Ectodermal cell (in vitro differentiated cells): ENCODE data around the gene EGFR.

Source experiments
- H3K27ac ChIP-seq: 2 replicates; pipeline ENCODE4 v1.7.0; 2013; ENCODE audit warnings: mild to moderate bottlenecking, low read depth, low read length; ENCODE audit not compliant: insufficient read depth, poor library complexity, severe bottlenecking
- H3K27me3 ChIP-seq: 2 replicates; pipeline ENCODE4 v1.7.0; 2013; ENCODE audit warnings: mild to moderate bottlenecking, low read length; ENCODE audit not compliant: insufficient read depth, control insufficient read depth, poor library complexity, severe bottlenecking
- H3K36me3 ChIP-seq: one replicate; pipeline ENCODE4 v1.7.0; 2013; ENCODE audit warnings: low read length; ENCODE audit not compliant: control insufficient read depth, insufficient read depth
- H3K4me1 ChIP-seq: one replicate; pipeline ENCODE4 v1.7.0; 2013; ENCODE audit warnings: low read length; ENCODE audit not compliant: control insufficient read depth, insufficient read depth
- H3K4me3 ChIP-seq: 2 replicates; pipeline ENCODE4 v1.7.0; 2013; ENCODE audit warnings: low read depth, low read length, control low read depth; ENCODE audit not compliant: insufficient read depth
- H3K9me3 ChIP-seq: 2 replicates; pipeline ENCODE4 v1.7.0; 2013; ENCODE audit warnings: mild to moderate bottlenecking, low read length, moderate library complexity; ENCODE audit not compliant: control insufficient read depth
- WGBS, 2 experiments: methylation state at CpG; one replicate each; pipeline ENCODE4 v1.1.7; 2013; ENCODE audit warnings: missing lambda C conversion rate in 2 of 2; 5-methylcytosine and 5-hydroxymethylcytosine counted together

The EGFR gene

DNA sequence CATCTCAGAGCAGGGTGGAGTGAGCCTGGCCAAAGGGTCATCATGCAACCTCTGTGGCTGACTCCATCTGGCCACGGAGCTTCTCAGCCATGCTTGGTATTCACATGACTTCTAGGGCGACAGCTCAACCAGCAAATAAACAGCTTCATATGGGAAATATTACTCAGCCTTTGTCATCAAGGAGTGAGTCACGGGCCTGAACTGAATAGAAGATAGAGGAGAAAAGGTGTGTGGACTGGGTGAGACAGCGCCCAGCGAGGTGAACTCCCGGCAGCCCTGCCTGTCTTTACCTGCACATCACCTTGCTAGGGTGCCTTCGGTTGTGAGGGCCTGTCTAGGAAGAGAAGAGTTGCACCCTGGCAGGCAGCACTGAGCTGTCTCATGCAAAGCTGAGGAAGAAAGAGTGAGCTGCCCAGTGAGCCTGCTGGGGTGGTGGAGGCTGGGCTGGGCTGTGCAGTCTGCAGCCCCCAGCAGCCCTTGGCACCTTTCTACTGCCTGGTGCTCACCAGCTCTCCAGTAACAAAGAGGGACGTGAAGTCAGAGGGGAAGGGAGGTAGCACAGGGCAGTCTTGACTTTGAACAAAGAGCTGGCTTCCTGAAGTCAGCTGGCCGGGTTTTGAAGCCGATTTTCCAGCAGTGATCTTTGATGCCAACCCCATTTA lies 114.2 kb downstream of the EGFR start:
- no peak overlapping the region for H3K4me3 ChIP-seq
- 93 to 94% methylated on average over 10 of the region's 10 CpGs for WGBS, 2 experiments
- peaks cover 32% of the 10 kb centered on the region for H3K4me1 ChIP-seq
- H3K27ac ChIP-seq = no peak overlapping the region
- no peaks in the 10 kb centered on the region for H3K36me3 ChIP-seq
- H3K9me3 ChIP-seq = no peaks in the 10 kb centered on the region
- H3K27me3 ChIP-seq = no peaks in the 10 kb centered on the region

DNA sequence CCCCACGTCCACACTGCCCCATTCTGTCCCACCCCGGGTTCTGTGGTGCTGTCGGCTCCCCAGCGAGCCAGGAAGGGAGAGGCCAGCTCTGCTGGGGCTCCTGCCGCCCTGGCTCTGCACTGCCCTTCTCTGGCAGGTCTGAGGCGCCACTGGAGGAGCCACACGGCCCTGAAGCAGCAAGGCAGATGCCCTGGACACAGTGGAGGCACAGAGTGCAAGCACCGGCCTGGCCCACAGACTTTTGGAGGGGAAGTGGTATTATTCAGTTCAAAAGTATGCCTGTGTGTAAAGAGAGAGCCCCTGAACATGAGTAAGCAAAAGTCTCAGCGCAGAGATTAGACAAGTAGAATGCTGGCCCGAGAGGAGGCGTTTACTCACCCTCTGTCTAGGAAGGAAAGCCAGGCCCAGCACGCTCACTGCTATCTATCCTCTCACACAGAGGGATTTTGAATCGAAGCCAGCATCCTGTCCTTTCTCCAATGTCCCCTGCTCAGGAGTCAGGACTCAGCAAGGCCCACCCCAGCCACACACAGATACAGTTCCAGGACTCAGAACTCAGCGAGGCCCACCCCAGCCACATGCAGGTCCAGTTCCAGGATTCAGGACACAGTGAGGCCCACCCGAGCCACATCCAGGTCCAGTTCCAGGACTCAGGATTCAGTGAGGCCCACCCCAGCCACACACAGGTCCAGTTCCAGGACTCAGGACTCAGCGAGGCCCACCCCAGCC lies 115.0 kb downstream of the EGFR start:
- H3K27ac ChIP-seq = no peak overlapping the region
- no peak overlapping the region for H3K4me3 ChIP-seq
- H3K27me3 ChIP-seq = no peaks in the 10 kb centered on the region
- H3K9me3 ChIP-seq = no peaks in the 10 kb centered on the region
- H3K4me1 ChIP-seq = peaks cover 29% of the 10 kb centered on the region
- H3K36me3 ChIP-seq = no peaks in the 10 kb centered on the region
- WGBS, 2 experiments = 88 to 90% methylated on average over 16 of the region's 16 CpGs

DNA sequence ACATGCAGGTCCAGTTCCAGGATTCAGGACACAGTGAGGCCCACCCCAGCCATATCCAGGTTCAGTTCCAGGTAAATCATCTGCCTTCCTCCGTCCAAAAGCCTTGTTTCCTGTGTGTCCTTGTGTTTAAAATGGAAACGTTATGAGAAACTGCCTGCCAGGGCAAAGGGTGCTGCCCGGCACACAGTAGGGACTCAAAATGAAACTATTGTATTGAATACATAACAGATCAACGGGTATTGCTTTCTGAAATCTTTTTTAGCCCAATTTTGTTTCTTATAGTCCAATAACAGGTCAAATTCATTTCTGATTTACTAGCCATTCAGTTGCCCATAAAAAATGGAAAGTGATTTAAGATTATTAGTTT lies 115.5 kb downstream of the EGFR start:
- no peaks in the 10 kb centered on the region for H3K36me3 ChIP-seq
- no peak overlapping the region for H3K4me3 ChIP-seq
- H3K4me1 ChIP-seq = peaks cover 24% of the 10 kb centered on the region
- WGBS, 2 experiments = 91 to 97% methylated on average over 3 to 4 of the region's 4 CpGs
- H3K27me3 ChIP-seq = no peaks in the 10 kb centered on the region
- no peak overlapping the region for H3K27ac ChIP-seq
- H3K9me3 ChIP-seq = no peaks in the 10 kb centered on the region

DNA sequence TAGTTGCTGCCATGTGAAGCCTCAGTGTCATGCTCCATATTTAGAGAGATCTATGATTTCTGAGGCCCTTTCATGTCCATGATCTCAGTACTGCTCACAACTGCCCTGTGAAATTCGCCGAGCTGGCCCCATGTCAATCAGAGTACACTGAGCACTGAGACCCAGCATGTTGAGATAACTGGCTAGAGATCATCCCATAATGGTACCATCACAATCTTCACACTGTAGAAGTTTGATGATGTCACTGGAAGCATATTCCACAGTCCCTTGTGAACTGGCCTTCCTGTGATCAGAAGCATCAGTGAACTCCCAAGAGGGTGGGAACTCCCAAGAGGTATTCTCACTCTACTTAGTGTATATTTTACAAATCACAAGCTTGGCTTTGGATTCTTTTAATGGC lies 116.0 kb downstream of the EGFR start:
- Histone ChIP-seq H3K36me3 (no peaks in the 10 kb centered on the region), H3K27ac (no peak overlapping the region), H3K4me1 (peaks cover 20% of the 10 kb centered on the region), H3K4me3 (no peak overlapping the region), H3K9me3 (no peaks in the 10 kb centered on the region), H3K27me3 (no peaks in the 10 kb centered on the region)
- 94 to 95% methylated on average over 2 of the region's 2 CpGs for WGBS, 2 experiments

DNA sequence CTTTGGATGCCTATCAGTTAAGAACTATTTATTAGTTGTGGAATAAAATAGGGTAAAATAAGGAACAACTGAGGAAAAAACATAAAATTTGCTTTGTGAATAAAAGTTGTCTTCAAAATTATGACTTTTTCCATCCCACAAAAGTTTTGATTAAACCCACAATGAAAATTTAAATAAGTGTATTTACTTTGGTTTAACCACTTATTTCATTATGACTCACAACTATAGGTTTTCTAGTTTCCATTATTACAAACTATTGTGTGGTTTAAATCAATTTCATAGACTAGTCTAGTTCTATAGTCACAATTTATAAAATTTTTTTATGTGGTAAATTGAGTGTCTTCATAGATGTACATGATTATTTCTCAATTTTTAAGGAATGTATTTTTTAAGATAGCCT lies 116.6 kb downstream of the EGFR start:
- peaks cover 13% of the 10 kb centered on the region for H3K4me1 ChIP-seq
- H3K27me3 ChIP-seq = no peaks in the 10 kb centered on the region
- no peaks in the 10 kb centered on the region for H3K36me3 ChIP-seq
- H3K27ac ChIP-seq = no peak overlapping the region
- no peaks in the 10 kb centered on the region for H3K9me3 ChIP-seq
- no peak overlapping the region for H3K4me3 ChIP-seq

DNA sequence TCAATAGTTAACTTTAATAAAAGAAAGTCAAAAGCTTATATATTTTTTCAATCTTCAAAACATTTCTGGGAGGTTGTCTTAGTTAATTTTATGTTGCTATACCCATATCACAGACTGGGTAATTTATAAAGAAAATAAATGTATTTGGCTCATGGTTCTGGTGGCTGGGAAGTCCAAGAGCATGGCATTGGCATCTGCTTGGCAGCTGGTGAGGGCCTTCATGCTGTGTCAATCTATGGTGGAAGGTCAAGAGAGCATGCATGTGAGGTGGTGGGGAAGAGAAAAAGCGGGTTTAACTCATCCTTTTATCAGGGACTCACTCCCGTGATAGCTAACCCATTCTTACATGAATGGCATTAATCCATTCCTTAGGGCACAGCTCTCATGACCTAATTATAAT lies 119.8 kb downstream of the EGFR start:
- 89 to 92% methylated on average over 2 of the region's 2 CpGs for WGBS, 2 experiments

DNA sequence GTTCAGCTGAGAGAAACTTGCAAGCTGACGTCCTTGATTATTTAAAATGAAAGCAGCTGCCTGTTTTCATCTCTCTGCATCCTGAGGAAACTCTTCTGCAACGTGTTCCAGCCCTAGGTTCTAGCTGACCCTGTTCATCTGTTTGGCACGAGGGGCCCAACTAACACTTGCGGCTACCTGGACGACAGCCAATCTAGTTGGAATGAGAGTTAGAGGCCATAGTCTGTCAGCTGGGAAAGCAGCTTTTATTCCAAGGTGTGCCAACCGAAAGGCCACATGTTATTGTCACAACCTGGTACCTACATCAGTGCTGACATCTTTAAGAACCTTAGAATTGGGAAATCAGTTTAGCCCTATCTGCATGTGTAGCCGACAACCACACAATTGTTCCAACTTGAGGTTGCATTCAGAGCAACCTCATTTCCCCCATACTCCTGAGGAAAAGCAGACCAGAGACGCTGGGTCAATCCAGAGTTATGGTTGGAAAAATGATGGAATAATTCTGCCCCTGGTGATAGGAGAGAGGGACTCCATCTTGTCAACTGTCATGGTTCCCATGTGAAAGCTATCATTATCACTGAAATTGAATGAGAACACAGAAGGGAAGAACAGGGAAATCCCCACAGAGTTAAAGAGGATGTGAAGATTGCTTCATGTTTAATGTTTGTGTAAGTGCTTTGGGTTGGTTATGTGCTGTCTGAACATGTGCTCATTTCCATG lies 121.6 kb downstream of the EGFR start:
- Histone ChIP-seq H3K4me1 (no peaks in the 10 kb centered on the region), H3K27me3 (no peaks in the 10 kb centered on the region), H3K4me3 (no peak overlapping the region), H3K9me3 (no peaks in the 10 kb centered on the region), H3K27ac (no peak overlapping the region), H3K36me3 (no peaks in the 10 kb centered on the region)
- WGBS, 2 experiments = 81 to 82% methylated on average over 8 of the region's 8 CpGs

More for the DNA sequence above, 119.8 kb downstream of the EGFR start:
- no peaks in the 10 kb centered on the region for H3K4me1 ChIP-seq
- H3K9me3 ChIP-seq = no peaks in the 10 kb centered on the region
- H3K27ac ChIP-seq = no peak overlapping the region
- H3K36me3 ChIP-seq = no peaks in the 10 kb centered on the region
- no peak overlapping the region for H3K4me3 ChIP-seq
- H3K27me3 ChIP-seq = no peaks in the 10 kb centered on the region

DNA sequence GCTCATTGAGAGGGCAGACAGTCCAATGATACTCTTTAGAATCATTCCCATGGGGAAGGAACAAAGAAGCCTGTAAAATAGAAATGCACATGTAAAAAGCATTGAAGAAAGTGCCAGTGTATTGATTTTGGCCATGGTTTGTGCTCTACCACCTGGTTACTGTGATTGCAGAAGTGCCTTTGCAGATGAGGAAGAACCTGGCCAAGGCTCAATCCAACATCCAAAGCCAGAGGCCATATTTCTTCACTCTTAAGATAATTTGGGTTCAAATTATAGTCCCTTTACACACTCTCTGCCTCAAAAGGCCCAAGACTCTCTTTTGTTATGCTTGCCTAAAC lies 122.1 kb downstream of the EGFR start:
- Histone ChIP-seq H3K4me3 (no peak overlapping the region), H3K36me3 (no peaks in the 10 kb centered on the region), H3K4me1 (no peaks in the 10 kb centered on the region), H3K9me3 (no peaks in the 10 kb centered on the region), H3K27ac (no peak overlapping the region), H3K27me3 (no peaks in the 10 kb centered on the region)

DNA sequence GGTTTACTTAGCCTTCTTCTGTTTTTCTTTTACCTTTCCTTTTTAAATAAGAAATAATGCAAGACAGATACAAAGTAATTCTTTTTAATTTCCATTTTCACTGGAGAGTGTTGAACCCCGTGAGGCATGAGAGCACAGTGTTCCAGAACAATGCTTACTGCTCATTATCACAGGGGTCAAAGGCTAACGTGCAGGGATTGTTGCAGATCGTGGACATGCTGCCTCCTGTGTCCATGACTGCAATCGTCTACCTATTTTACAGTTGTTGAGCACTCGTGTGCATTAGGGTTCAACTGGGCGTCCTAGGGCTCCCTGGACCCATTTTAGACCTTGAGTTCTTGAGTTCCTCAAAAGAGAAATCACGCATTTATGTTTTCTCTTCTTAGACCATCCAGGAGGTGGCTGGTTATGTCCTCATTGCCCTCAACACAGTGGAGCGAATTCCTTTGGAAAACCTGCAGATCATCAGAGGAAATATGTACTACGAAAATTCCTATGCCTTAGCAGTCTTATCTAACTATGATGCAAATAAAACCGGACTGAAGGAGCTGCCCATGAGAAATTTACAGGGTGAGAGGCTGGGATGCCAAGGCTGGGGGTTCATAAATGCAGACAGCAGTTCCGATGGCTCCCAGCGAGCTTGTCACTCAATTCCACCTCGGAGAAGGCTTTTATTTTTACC lies 124.2 kb downstream of the EGFR start:
- Histone ChIP-seq H3K4me1 (no peaks in the 10 kb centered on the region), H3K27ac (no peak overlapping the region), H3K9me3 (no peaks in the 10 kb centered on the region), H3K4me3 (no peak overlapping the region), H3K27me3 (no peaks in the 10 kb centered on the region), H3K36me3 (no peaks in the 10 kb centered on the region)
- 94% methylated on average over 13 of the region's 13 CpGs for WGBS, 2 experiments
